ENCODE measurements around the gene SMIM10L2A. TPM values are rescaled to one million over a fixed set of nuclear protein-coding genes. Genes with fewer than 3 reads are reported as not detected.

Gene SMIM10L2A
- total RNA-seq, 4 donors from 2014 or later = 0.35 to 2.7 (median 1.6) TPM

- Histone ChIP-seq H3K27ac (no peak overlapping the region), H3K9me3 (no peaks in the 10 kb centered on the region), H3K4me3 (no peak overlapping the region), H3K4me1 (no peaks in the 10 kb centered on the region), H3K27me3 (no peaks in the 10 kb centered on the region), H3K36me3 (no peaks in the 10 kb centered on the region)
- TF ChIP-seq POLR2A (IDR thresholded peaks at IDR 0.05) (no peak), CTCF (IDR thresholded peaks at IDR 0.05) (no peak)
- intact Hi-C loops (cut with DNase I) = no loop called here
- WGBS, 2 donors = 54 to 58% methylated on average over 2 of the region's 2 CpGs
- DNase-seq = no peak
Observed at GRCh38 chrX:135388841-135389240, 32.9 kb upstream of the SMIM10L2A start.

- H3K4me3 ChIP-seq = no peak overlapping the region
- H3K27ac ChIP-seq = no peak overlapping the region
- no peak for DNase-seq
- H3K27me3 ChIP-seq = no peaks in the 10 kb centered on the region
- no peaks in the 10 kb centered on the region for H3K4me1 ChIP-seq
- intact Hi-C loops (cut with DNase I) = no loop called here
- no peaks in the 10 kb centered on the region for H3K36me3 ChIP-seq
- TF ChIP-seq CTCF (IDR thresholded peaks at IDR 0.05) (no peak), POLR2A (IDR thresholded peaks at IDR 0.05) (no peak)
- H3K9me3 ChIP-seq = no peaks in the 10 kb centered on the region
- WGBS, 2 donors = 39 to 45% methylated on average over 1 of the region's 1 CpG
Observed at GRCh38 chrX:135389243-135389642, 32.5 kb upstream of the SMIM10L2A start.

- no peaks in the 10 kb centered on the region for H3K4me1 ChIP-seq
- H3K36me3 ChIP-seq = no peaks in the 10 kb centered on the region
- H3K4me3 ChIP-seq = no peak overlapping the region
- no peaks in the 10 kb centered on the region for H3K9me3 ChIP-seq
- H3K27me3 ChIP-seq = no peaks in the 10 kb centered on the region
- WGBS, 2 donors = 10 to 34% methylated on average over 2 of the region's 2 CpGs
- intact Hi-C loops (cut with DNase I) = no loop called here
- DNase-seq = no peak
- no peak for TF ChIP-seq CTCF (IDR thresholded peaks at IDR 0.05)
- no peak for TF ChIP-seq POLR2A (IDR thresholded peaks at IDR 0.05)
- H3K27ac ChIP-seq = no peak overlapping the region
Observed at GRCh38 chrX:135389717-135390116, 32.0 kb upstream of the SMIM10L2A start.

GRCh38 chrX:135391734-135392133, 30.0 kb upstream of the SMIM10L2A start:
- H3K27ac ChIP-seq = no peak overlapping the region
- intact Hi-C loops (cut with DNase I) = no loop called here
- H3K9me3 ChIP-seq = no peaks in the 10 kb centered on the region
- H3K4me1 ChIP-seq = no peaks in the 10 kb centered on the region
- TF ChIP-seq POLR2A (IDR thresholded peaks at IDR 0.05) (no peak), CTCF (IDR thresholded peaks at IDR 0.05) (no peak)
- H3K4me3 ChIP-seq = no peak overlapping the region
- WGBS, 2 donors = 78 to 90% methylated on average over 2 to 5 of the region's 7 CpGs
- no peaks in the 10 kb centered on the region for H3K36me3 ChIP-seq
- DNase-seq = no peak
- H3K27me3 ChIP-seq = no peaks in the 10 kb centered on the region

GRCh38 chrX:135393051-135393450, 28.7 kb upstream of the SMIM10L2A start:
- Histone ChIP-seq H3K36me3 (no peaks in the 10 kb centered on the region), H3K9me3 (no peaks in the 10 kb centered on the region), H3K4me3 (no peak overlapping the region), H3K27ac (no peak overlapping the region), H3K4me1 (no peaks in the 10 kb centered on the region), H3K27me3 (no peaks in the 10 kb centered on the region)
- intact Hi-C loops (cut with DNase I) = no loop called here
- DNase-seq = no peak
- no peak for TF ChIP-seq CTCF (IDR thresholded peaks at IDR 0.05)
- no peak for TF ChIP-seq POLR2A (IDR thresholded peaks at IDR 0.05)
- WGBS, 2 donors = 61 to 64% methylated on average over 2 to 5 of the region's 5 CpGs
